OCI-LY1 (cell line): Measurements from ENCODE around the gene BCKDHB.

ENCODE experiments used
- H2AFZ ChIP-seq: fragments of 200-600 bp; sonication (generic), shearing (Covaris generic); 2 replicates; pipeline ENCODE4 v1.6.0; 2014; ENCODE audit warnings: antibody characterized with exemption, mild to moderate bottlenecking, low read length
- H3F3A ChIP-seq: fragments of 200-600 bp; sonication (generic), shearing (Covaris generic); 2 replicates; pipeline ENCODE4 v1.6.0; 2014; ENCODE audit warnings: mild to moderate bottlenecking, antibody characterized with exemption, low read length, moderate library complexity; ENCODE audit not compliant: insufficient read depth
- H3K27ac ChIP-seq: fragments of 200-600 bp; sonication (generic); 2 replicates; pipeline ENCODE4 v1.5.1; 2014; ENCODE audit warnings: low read length, mixed run types, mild to moderate bottlenecking, low read depth; ENCODE audit not compliant: poor library complexity, severe bottlenecking
- H3K27me3 ChIP-seq: fragments of 200-600 bp; sonication (generic); 2 replicates; pipeline ENCODE4 v1.6.0; 2014; ENCODE audit warnings: antibody characterized with exemption, mild to moderate bottlenecking, low read length, moderate library complexity; ENCODE audit not compliant: insufficient read depth
- H3K36me3 ChIP-seq: fragments of 200-600 bp; sonication (generic); 2 replicates; pipeline ENCODE4 v1.6.1; 2014; ENCODE audit warnings: mild to moderate bottlenecking, antibody characterized with exemption, low read length, moderate library complexity, mixed read lengths; ENCODE audit not compliant: insufficient read depth
- H3K4me1 ChIP-seq: fragments of 200-600 bp; sonication (generic); 2 replicates; pipeline ENCODE4 v1.5.1; 2014; ENCODE audit warnings: mild to moderate bottlenecking, low read length, moderate library complexity; ENCODE audit not compliant: insufficient read depth, severe bottlenecking
- H3K4me2 ChIP-seq: fragments of 200-600 bp; sonication (generic), shearing (Covaris generic); 2 replicates; pipeline ENCODE4 v1.6.1; 2014; ENCODE audit warnings: low read length
- H3K4me3 ChIP-seq: fragments of 200-600 bp; sonication (generic); 2 replicates; pipeline ENCODE4 v1.5.1; 2014; ENCODE audit warnings: low read length, low read depth, mild to moderate bottlenecking, mixed read lengths; ENCODE audit not compliant: poor library complexity, severe bottlenecking
- H3K79me2 ChIP-seq: fragments of 200-600 bp; shearing (Covaris generic); 2 replicates; pipeline ENCODE4 v1.6.1; 2016; ENCODE audit warnings: mixed run types, low read length, mixed read lengths; ENCODE audit not compliant: insufficient read depth
- H3K9ac ChIP-seq: fragments of 200-600 bp; sonication (generic), shearing (Covaris generic); 2 replicates; pipeline ENCODE4 v1.6.1; 2014; ENCODE audit warnings: mild to moderate bottlenecking, low read length, mixed read lengths
- H3K9me2 ChIP-seq: fragments of 200-600 bp; sonication (generic), shearing (Covaris generic); 2 replicates; pipeline ENCODE4 v1.6.1; 2014; ENCODE audit warnings: low read depth, mild to moderate bottlenecking, low read length, mixed read lengths
- H3K9me3 ChIP-seq: fragments of 200-600 bp; shearing (Covaris generic); 2 replicates; pipeline ENCODE4 v1.6.1; 2014; ENCODE audit warnings: low read length, mixed read lengths
- H4K20me1 ChIP-seq: fragments of 200-600 bp; sonication (generic), shearing (Covaris generic); 2 replicates; pipeline ENCODE4 v1.6.0; 2016; ENCODE audit warnings: mild to moderate bottlenecking, low read length; ENCODE audit not compliant: insufficient read depth
- CTCF ChIP-seq: fragments of 200-600 bp; sonication (generic), shearing (Covaris generic); IDR thresholded peaks from 2 replicates; pipeline ENCODE4 v1.5.1; 2017; ENCODE audit warnings: mild to moderate bottlenecking, antibody characterized with exemption, low read length, moderate library complexity, mixed read lengths
- EZH2 ChIP-seq: fragments of 200-600 bp; sonication (generic), shearing (Covaris generic); IDR thresholded peaks from 2 replicates; pipeline ENCODE4 v1.8.0; 2017; ENCODE audit warnings: borderline replicate concordance, mixed run types, mild to moderate bottlenecking, antibody characterized with exemption, low read length, moderate library complexity, mixed read lengths

Gene BCKDHB

DNA sequence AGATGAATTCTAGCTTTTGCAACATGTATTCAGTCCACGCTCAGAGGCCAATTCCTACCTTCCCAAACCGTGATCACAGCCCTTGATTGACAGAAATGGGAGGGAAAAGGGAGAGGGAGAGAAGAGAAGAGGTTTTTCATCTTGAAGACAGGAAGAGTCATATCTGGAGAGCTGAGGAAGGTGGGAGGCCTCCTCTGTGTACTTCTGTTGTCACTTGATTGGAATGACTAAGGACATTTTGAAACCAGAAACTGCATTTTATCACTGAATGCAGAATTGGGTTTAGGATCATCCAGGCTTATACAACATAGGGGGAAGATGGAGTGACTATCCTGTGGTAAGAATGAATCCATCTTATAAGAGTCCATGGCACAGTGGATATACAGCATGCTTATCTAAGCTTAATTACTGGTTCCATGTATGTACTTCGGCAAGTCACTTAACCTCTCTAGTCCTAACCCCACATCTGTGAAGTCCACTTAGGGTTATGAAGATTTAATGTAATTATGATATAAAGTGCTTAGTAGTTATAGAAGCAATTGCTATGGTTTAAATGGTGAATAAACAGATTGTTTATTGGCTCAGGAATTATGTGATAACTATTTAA, 144.0 kb downstream of the BCKDHB start:
- Histone ChIP-seq H2AFZ (no peak overlapping the region), H3K27me3 (no peaks in the 10 kb centered on the region), H3K9me3 (no peaks in the 10 kb centered on the region), H3K9me2 (no peaks in the 10 kb centered on the region), H3K27ac (no peak overlapping the region), H3K36me3 (no peaks in the 10 kb centered on the region), H4K20me1 (no peaks in the 10 kb centered on the region), H3K4me3 (no peak overlapping the region), H3K9ac (no peak overlapping the region), H3F3A (no peaks in the 10 kb centered on the region), H3K79me2 (no peaks in the 10 kb centered on the region), H3K4me2 (no peak overlapping the region), H3K4me1 (no peaks in the 10 kb centered on the region)
- TF ChIP-seq CTCF (no peak), EZH2 (no peak)

- Histone ChIP-seq H3K36me3 (no peaks in the 10 kb centered on the region), H3K79me2 (no peaks in the 10 kb centered on the region), H2AFZ (no peak overlapping the region), H3K27ac (no peak overlapping the region), H3K4me1 (no peaks in the 10 kb centered on the region), H3K9me2 (no peaks in the 10 kb centered on the region), H4K20me1 (no peaks in the 10 kb centered on the region), H3F3A (no peaks in the 10 kb centered on the region), H3K9ac (no peak overlapping the region), H3K9me3 (no peaks in the 10 kb centered on the region), H3K4me3 (no peak overlapping the region), H3K27me3 (no peaks in the 10 kb centered on the region), H3K4me2 (no peak overlapping the region)
- TF ChIP-seq CTCF (no peak), EZH2 (no peak)
Measured at GRCh38 chr6:80251321-80251720, 144.8 kb downstream of the BCKDHB start.

GRCh38 chr6:80254716-80255115, 148.2 kb downstream of the BCKDHB start:
- Histone ChIP-seq H3K27me3 (no peaks in the 10 kb centered on the region), H3K9me2 (no peaks in the 10 kb centered on the region), H3K9ac (no peak overlapping the region), H3F3A (no peaks in the 10 kb centered on the region), H3K4me2 (no peak overlapping the region), H4K20me1 (no peaks in the 10 kb centered on the region), H3K27ac (no peak overlapping the region), H3K79me2 (no peaks in the 10 kb centered on the region), H3K4me1 (no peaks in the 10 kb centered on the region), H3K4me3 (no peak overlapping the region), H3K36me3 (no peaks in the 10 kb centered on the region), H2AFZ (no peak overlapping the region), H3K9me3 (no peaks in the 10 kb centered on the region)
- no peak for TF ChIP-seq CTCF
